ENCODE results near the gene SACM1L.
"Not testable (repeated sequence)": the region's sequence is repeated elsewhere in the genome, so short reads cannot be mapped to it uniquely, and the experiment has no call there.

The SACM1L gene

DNA sequence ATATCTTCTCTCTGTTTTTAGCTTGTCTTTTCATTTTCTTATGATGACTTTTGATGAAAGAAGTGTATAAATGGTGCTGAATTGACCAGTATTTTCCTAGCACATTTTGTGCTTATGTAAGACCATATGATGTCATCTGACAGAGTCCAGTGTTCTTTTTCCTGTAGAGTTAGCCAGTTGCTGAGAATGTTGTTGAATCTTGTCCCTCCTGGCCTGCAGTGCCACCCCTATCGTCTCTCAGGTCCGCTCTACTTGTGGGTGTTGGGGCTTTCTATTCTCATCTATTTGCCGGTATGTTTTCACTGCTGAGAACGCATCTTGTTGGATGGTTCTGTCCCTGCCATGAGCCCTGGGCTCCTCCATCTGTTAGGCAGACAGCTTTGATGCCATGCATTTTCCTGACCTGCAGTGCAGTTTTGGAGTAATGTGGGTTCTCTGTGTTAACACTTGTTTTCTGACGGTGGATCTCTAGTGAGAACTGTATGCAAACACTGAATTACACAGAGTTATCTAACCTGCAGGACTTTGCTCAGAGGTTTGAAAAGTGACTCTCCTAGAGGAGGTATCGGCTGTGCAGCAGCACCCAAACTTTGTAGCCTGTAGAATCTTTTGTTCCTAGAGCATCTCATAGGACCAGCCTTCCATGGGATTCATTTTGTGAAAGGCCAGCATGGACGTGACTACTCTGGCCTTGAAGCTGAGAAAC, 62.5 kb downstream of the SACM1L start:
- TF ChIP-seq, protein P1, sequence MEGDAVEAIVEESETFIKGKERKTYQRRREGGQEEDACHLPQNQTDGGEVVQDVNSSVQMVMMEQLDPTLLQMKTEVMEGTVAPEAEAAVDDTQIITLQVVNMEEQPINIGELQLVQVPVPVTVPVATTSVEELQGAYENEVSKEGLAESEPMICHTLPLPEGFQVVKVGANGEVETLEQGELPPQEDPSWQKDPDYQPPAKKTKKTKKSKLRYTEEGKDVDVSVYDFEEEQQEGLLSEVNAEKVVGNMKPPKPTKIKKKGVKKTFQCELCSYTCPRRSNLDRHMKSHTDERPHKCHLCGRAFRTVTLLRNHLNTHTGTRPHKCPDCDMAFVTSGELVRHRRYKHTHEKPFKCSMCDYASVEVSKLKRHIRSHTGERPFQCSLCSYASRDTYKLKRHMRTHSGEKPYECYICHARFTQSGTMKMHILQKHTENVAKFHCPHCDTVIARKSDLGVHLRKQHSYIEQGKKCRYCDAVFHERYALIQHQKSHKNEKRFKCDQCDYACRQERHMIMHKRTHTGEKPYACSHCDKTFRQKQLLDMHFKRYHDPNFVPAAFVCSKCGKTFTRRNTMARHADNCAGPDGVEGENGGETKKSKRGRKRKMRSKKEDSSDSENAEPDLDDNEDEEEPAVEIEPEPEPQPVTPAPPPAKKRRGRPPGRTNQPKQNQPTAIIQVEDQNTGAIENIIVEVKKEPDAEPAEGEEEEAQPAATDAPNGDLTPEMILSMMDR (IDR thresholded peaks at IDR 0.05; ENCODE audit: borderline replicate concordance, insufficient read depth, low read depth, low read length) = no peak
- no peak overlapping the region for H3K4me3 ChIP-seq (ENCODE audit: low read depth, low read length)

DNA sequence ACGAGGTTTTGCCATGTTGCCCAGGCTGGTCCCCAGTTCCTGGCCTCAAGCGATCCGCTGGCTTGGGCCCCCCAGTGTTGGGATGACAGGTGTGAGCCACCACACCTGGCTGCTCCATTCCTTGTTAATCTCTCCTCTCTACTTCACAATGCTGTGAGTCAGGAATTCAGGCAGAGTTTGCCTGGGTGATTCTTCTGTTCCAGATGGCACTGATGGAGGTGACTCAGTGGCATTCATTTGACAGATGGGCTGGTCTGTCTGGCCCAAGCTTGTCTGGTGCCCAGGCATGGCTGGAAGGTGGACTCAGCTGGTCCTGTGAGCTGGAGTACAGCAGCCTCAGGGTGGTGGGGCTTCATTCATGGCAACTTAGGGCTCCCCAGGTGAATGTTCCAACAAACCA, 63.9 kb downstream of the SACM1L start:
- TF ChIP-seq, protein P1 (IDR thresholded peaks at IDR 0.05; ENCODE audit: borderline replicate concordance, insufficient read depth, low read depth, low read length) = no peak
- H3K4me3 ChIP-seq (ENCODE audit: low read depth, low read length) = no peak overlapping the region

DNA sequence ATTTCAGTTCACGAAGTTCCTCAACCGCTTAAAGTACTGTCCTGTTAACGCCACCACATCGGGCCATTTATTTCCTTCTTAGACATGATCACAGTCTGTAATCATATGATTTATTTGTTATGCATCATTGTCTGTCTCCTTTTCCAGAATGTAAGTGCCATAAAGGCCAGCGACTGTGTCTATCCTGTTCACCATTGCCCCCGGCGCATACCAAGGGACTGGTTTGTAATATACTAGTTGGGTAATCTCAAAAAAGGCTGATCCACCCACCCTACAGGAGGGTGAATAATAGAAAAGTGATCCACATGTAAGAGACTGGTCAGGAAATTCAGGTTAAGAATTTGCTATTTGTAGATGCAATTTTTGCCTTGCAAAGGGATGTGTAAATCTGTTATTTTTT, 65.3 kb downstream of the SACM1L start:
- TF ChIP-seq, protein P1 (IDR thresholded peaks at IDR 0.05; ENCODE audit: borderline replicate concordance, insufficient read depth, low read depth, low read length) = no peak

DNA sequence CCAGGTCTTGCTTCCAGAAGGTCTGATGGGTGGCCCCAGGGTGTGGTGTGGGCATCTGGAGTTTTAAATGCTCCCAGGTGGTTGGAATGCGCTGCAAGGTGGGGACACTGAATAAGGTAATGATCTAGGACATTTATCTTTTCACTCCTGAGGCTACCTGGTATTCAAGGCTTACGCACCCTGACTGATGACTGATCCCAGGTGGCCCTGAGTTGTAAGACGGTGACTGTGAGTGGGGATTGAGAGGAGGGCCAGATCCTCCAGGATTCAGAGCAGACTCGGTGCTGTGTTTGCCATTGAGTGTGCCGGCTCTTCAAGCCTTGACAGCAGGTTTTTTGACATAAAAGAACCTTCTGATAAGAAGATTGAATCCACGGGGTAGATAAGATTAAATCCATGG, 66.9 kb downstream of the SACM1L start:
- H3K4me3 ChIP-seq (ENCODE audit: low read depth, low read length) = no peak overlapping the region
- TF ChIP-seq, protein P1 (IDR thresholded peaks at IDR 0.05; ENCODE audit: borderline replicate concordance, insufficient read depth, low read depth, low read length) = no peak

More for the DNA sequence above, 65.3 kb downstream of the SACM1L start:
- H3K4me3 ChIP-seq (ENCODE audit: low read depth, low read length) = no peak overlapping the region

DNA sequence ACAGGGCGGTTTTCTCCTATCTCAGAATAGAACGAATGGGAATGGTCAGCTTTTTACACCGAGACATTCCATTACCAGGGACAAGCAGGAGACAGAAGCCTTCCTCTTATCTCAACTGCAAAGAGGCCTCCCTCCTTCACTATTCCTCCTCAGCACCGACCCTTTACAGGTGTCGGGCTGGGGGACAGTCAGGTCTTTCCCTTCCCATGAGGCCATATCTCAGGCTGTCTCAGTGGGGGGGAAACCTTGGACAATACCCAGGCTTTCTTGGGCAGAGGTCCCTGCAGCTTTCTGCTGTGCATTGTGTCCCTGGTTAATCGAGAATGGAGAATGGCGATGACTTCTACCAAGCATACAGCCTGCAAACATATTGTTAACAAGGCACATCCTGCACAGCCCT, 67.9 kb downstream of the SACM1L start:
- H3K4me3 ChIP-seq (ENCODE audit: low read depth, low read length) = not testable (repeated sequence)

DNA sequence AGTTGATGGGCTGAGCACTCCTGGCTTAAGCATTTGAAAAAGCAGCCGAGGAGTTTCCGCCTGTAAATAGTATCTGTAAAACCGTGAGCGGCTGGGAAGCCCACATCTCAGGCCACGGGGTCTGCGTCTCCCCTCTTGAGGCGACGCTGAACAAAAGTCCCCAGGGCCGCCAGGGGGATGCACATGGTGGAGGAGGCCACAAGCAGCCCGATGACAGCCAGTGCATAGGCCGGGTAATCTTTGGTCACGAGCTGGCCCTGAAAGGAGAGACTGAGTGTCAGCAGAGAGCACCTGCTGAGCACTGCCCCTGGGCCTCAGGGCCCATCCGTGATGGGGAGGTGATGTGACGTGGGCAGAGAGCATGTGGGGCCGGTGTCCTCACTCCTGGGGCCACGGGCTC, 69.7 kb downstream of the SACM1L start:
- H3K4me3 ChIP-seq (ENCODE audit: low read depth, low read length) = no peak overlapping the region

DNA sequence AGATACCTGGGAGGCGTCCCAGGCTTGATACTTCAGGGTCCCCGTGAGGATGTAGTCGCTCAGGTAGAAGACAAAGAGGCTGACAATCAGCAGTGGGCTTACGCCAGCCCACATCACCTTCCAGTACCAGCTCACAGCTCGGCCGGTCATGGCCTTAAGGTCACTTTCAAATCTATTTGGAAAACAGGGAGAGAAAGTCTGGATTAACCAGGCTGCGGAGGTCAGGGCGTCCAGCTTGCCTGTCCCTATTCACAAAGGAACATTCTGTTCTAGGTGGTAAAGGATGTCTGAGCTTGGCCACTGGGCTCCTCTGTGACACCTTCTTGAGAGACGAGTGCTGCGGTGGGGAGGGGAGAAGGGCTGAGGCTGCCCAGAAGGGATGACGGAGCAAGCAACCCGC, 70.7 kb downstream of the SACM1L start:
- TF ChIP-seq, protein P1 (IDR thresholded peaks at IDR 0.05; ENCODE audit: borderline replicate concordance, insufficient read depth, low read depth, low read length) = no peak
- H3K4me3 ChIP-seq (ENCODE audit: low read depth, low read length) = no peak overlapping the region

More for the DNA sequence above, 69.7 kb downstream of the SACM1L start:
- TF ChIP-seq, protein P1 (IDR thresholded peaks at IDR 0.05; ENCODE audit: borderline replicate concordance, insufficient read depth, low read depth, low read length) = no peak
